ENCODE measurements around the gene PCLO. TPM values are rescaled to one million over a fixed set of nuclear protein-coding genes. Genes with fewer than 3 reads are reported as not detected.

Gene PCLO
- total and polyA plus RNA-seq, 2 of the 4 experiments (the other 2 are of a cell fraction): under 0.01 to 0.05 TPM

GRCh38 chr7:83111391-83111790, 51.3 kb downstream of the PCLO start:
- H2BK120ac ChIP-seq (ENCODE audit: low read depth, low read length): no peak overlapping the region
- no peak overlapping the region for H2AK5ac ChIP-seq (ENCODE audit: low read depth, low read length)
- H2BK15ac ChIP-seq (ENCODE audit: low read depth, low read length): no peak overlapping the region
- dilution Hi-C loops (cut with HindIII; ENCODE audit: low sequenced_read_pairs, unreplicated experiment) (no loop called here), in situ Hi-C loops (cut with MboI; ENCODE audit: low sequenced_read_pairs) (no loop called here), intact Hi-C loops (cut with micrococcal nuclease) (no loop called here)
- no peaks in the 10 kb centered on the region for H3K27me3 ChIP-seq (ENCODE audit: control insufficient read depth, insufficient read depth, low read length)
- no peak overlapping the region for H4K8ac ChIP-seq (ENCODE audit: low read depth in 2 of 2, low read length in 2 of 2)
- H3K79me1 ChIP-seq (ENCODE audit: low read depth in 1 of 2, low read length in 2 of 2): no peaks in the 10 kb centered on the region
- no peak overlapping the region for H3K4me3 ChIP-seq (ENCODE audit: insufficient read depth, low read depth, low read length)
- H3K9ac ChIP-seq (ENCODE audit: low read depth, low read length): no peak overlapping the region
- no peak overlapping the region for H3K27ac ChIP-seq (ENCODE audit: insufficient read depth, low read length)
- H2AFZ ChIP-seq (replicated peaks; ENCODE audit: low read length, poor library complexity): no peak overlapping the region
- no peak overlapping the region for H3K4me2 ChIP-seq (ENCODE audit: low read depth, low read length)
- no peak overlapping the region for H2BK20ac ChIP-seq (ENCODE audit: low read depth, low read length)
- H3K9me1 ChIP-seq (ENCODE audit: insufficient read depth, low read length): no peaks in the 10 kb centered on the region
- no TSS peak for BruUV-seq (replicated peaks)
- ATAC-seq (ENCODE audit: low read depth) (no peak), DNase-seq (no peak)
- H3K14ac ChIP-seq (replicated peaks; ENCODE audit: low read depth, low read length): no peak overlapping the region
- H4K20me1 ChIP-seq (ENCODE audit: insufficient read depth, low read length): no peaks in the 10 kb centered on the region
- no peak for TF ChIP-seq CHD1 (IDR thresholded peaks at IDR 0.05; ENCODE audit: low read depth, low read length)
- no peak overlapping the region for H4K5ac ChIP-seq (ENCODE audit: low read depth, low read length)
- no peak overlapping the region for H2AK9ac ChIP-seq (replicated peaks; ENCODE audit: low read depth, low read length, poor library complexity)
- ChIA-PET POLR2A (ENCODE audit: unreplicated experiment) (no interaction called here), CTCF (no interaction called here)
- no peaks in the 10 kb centered on the region for H3K4me1 ChIP-seq (ENCODE audit: control insufficient read depth, insufficient read depth, low read length)
- no peak overlapping the region for H4K91ac ChIP-seq (ENCODE audit: insufficient read depth, low read depth, low read length)
- H3K56ac ChIP-seq (ENCODE audit: extremely low read depth, insufficient read depth, low read length): no peak overlapping the region
- no peak overlapping the region for H3K4ac ChIP-seq (ENCODE audit: low read depth, low read length)
- no peaks in the 10 kb centered on the region for H3K9me3 ChIP-seq (ENCODE audit: control insufficient read depth, insufficient read depth, low read length)
- no peak overlapping the region for H3K23ac ChIP-seq (ENCODE audit: low read depth, low read length)
- H3K18ac ChIP-seq (ENCODE audit: low read depth, low read length): no peak overlapping the region
- no peak overlapping the region for H2BK5ac ChIP-seq (ENCODE audit: low read depth, low read length, poor library complexity, severe bottlenecking)
- no CpG with 5 or more reads among the region's 2 CpGs for WGBS, 2 experiments (ENCODE audit: extremely low coverage in 2 of 2, insufficient read length in 1 of 2)
- H3K36me3 ChIP-seq (ENCODE audit: control insufficient read depth, insufficient read depth, low read length): no peaks in the 10 kb centered on the region
